22Rv1 (cell line): Measurements from ENCODE around the gene RREB1.

ENCODE experiments used
- ZFX ChIP-seq: fragments of 450-650 bp; IDR thresholded peaks from 2 replicates; pipeline ENCODE4 v1.6.1; 2017; ENCODE audit warnings: antibody characterized with exemption, borderline replicate concordance
- TF ChIP-seq, protein P1 (sequence below): fragments of 450-650 bp; IDR thresholded peaks from 2 replicates; pipeline ENCODE4 v1.5.1; 2017; ENCODE audit warnings: mild to moderate bottlenecking

GRCh38 chr6:7088076-7088742 lies 19.6 kb upstream of the RREB1 start:
- TF ChIP-seq, protein P1, sequence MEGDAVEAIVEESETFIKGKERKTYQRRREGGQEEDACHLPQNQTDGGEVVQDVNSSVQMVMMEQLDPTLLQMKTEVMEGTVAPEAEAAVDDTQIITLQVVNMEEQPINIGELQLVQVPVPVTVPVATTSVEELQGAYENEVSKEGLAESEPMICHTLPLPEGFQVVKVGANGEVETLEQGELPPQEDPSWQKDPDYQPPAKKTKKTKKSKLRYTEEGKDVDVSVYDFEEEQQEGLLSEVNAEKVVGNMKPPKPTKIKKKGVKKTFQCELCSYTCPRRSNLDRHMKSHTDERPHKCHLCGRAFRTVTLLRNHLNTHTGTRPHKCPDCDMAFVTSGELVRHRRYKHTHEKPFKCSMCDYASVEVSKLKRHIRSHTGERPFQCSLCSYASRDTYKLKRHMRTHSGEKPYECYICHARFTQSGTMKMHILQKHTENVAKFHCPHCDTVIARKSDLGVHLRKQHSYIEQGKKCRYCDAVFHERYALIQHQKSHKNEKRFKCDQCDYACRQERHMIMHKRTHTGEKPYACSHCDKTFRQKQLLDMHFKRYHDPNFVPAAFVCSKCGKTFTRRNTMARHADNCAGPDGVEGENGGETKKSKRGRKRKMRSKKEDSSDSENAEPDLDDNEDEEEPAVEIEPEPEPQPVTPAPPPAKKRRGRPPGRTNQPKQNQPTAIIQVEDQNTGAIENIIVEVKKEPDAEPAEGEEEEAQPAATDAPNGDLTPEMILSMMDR = no peak
- no peak for TF ChIP-seq ZFX
